IMR-90 (cell line): ENCODE results near the gene NAA38. TPM values are rescaled to one million over a fixed set of nuclear protein-coding genes. Genes with fewer than 3 reads are reported as not detected.
A peak's percentile ranks its signal among the peaks of the same experiment; 100 is the strongest.

Experiments
- ATAC-seq: fragments of 200-7000 bp; cut with Tn5 transposase; 2 replicates; pipeline ENCODE4 v1.9.1; 2020; ENCODE audit warnings: low read depth, mild to moderate bottlenecking, moderate library complexity
- BruUV-seq: library from RNA; stranded (reverse); fragments of 400-500 nt; replicated peaks from 2 replicates; lab custom pipeline; 2021; lab: Mats Ljungman, UMichigan
- CTCF ChIA-PET: fragments of 300-600 bp; formaldehyde crosslinking; extraction: SDS; loops from one replicate; lab custom pipeline; 2021; ENCODE audit warnings: antibody characterized with exemption; lab: Yijun Ruan, JAX
- POLR2A ChIA-PET: fragments of 300-600 bp; sonication (Branson Sonifier 250); formaldehyde crosslinking; loops from one replicate; lab custom pipeline; 2022; ENCODE audit warnings: antibody characterized with exemption; ENCODE audit not compliant: unreplicated experiment; lab: Charles Lee
- DNase-seq: peaks from one replicate; pipeline ENCODE4 v3.0.0; 2013
- H2AFZ ChIP-seq: replicated peaks from 2 replicates; pipeline ENCODE3; 2013; ENCODE audit warnings: low read length, mild to moderate bottlenecking; ENCODE audit not compliant: poor library complexity
- H2AK5ac ChIP-seq: 2 replicates; pipeline ENCODE4 v1.6.1; 2013; ENCODE audit warnings: low read depth, low read length, inconsistent platforms
- H2AK9ac ChIP-seq: replicated peaks from 2 replicates; pipeline ENCODE3; 2013; ENCODE audit warnings: mild to moderate bottlenecking, low read depth, low read length, moderate library complexity; ENCODE audit not compliant: poor library complexity
- H2BK120ac ChIP-seq: 2 replicates; pipeline ENCODE4 v1.6.1; 2013; ENCODE audit warnings: low read depth, low read length, inconsistent platforms
- H2BK15ac ChIP-seq: 3 replicates; pipeline ENCODE4 v1.6.1; 2013; ENCODE audit warnings: low read depth, low read length, inconsistent platforms
- H2BK20ac ChIP-seq: 2 replicates; pipeline ENCODE4 v1.6.1; 2013; ENCODE audit warnings: low read depth, mild to moderate bottlenecking, inconsistent platforms, low read length, moderate library complexity
- H2BK5ac ChIP-seq: 2 replicates; pipeline ENCODE4 v1.6.1; 2013; ENCODE audit warnings: mild to moderate bottlenecking, low read depth, low read length, inconsistent platforms; ENCODE audit not compliant: poor library complexity, severe bottlenecking
- H3K14ac ChIP-seq: replicated peaks from 2 replicates; pipeline ENCODE4 v1.6.1; 2013; ENCODE audit warnings: low read depth, low read length, inconsistent platforms
- H3K18ac ChIP-seq: 2 replicates; pipeline ENCODE4 v1.6.1; 2013; ENCODE audit warnings: low read depth, low read length, control low read depth
- H3K23ac ChIP-seq: 2 replicates; pipeline ENCODE4 v1.6.1; 2013; ENCODE audit warnings: low read depth, low read length, inconsistent platforms
- H3K27ac ChIP-seq: 2 replicates; pipeline ENCODE4 v1.5.1; 2013; ENCODE audit warnings: mild to moderate bottlenecking, control low read depth, low read length; ENCODE audit not compliant: insufficient read depth
- H3K27me3 ChIP-seq: 2 replicates; pipeline ENCODE4 v1.6.1; 2013; ENCODE audit warnings: low read length; ENCODE audit not compliant: control insufficient read depth, insufficient read depth
- H3K36me3 ChIP-seq: 2 replicates; pipeline ENCODE4 v1.6.1; 2013; ENCODE audit warnings: low read length, mixed read lengths; ENCODE audit not compliant: control insufficient read depth, insufficient read depth
- H3K4ac ChIP-seq: 2 replicates; pipeline ENCODE4 v1.6.1; 2013; ENCODE audit warnings: low read depth, low read length, inconsistent platforms
- H3K4me1 ChIP-seq: 2 replicates; pipeline ENCODE4 v1.6.1; 2013; ENCODE audit warnings: low read length, mixed read lengths; ENCODE audit not compliant: control insufficient read depth, insufficient read depth
- H3K4me2 ChIP-seq: 2 replicates; pipeline ENCODE4 v1.6.1; 2013; ENCODE audit warnings: low read depth, mild to moderate bottlenecking, control low read depth, low read length, moderate library complexity
- H3K4me3 ChIP-seq: 2 replicates; pipeline ENCODE4 v1.5.1; 2013; ENCODE audit warnings: low read depth, mild to moderate bottlenecking, control low read depth, low read length, moderate library complexity; ENCODE audit not compliant: insufficient read depth
- H3K56ac ChIP-seq: 2 replicates; pipeline ENCODE4 v1.6.1; 2013; ENCODE audit warnings: low read length, inconsistent platforms; ENCODE audit not compliant: insufficient read depth; ENCODE audit errors: extremely low read depth
- H3K79me1 ChIP-seq, 2 experiments: 2 replicates each; pipeline ENCODE4 v1.6.1; 2013; ENCODE audit warnings: low read length in 2 of 2, inconsistent platforms in 1 of 2, low read depth in 1 of 2
- H3K9ac ChIP-seq: 2 replicates; pipeline ENCODE4 v1.6.1; 2013; ENCODE audit warnings: low read depth, low read length, control low read depth
- H3K9me1 ChIP-seq: 2 replicates; pipeline ENCODE4 v1.6.1; 2013; ENCODE audit warnings: low read length, inconsistent platforms; ENCODE audit not compliant: insufficient read depth
- H3K9me3 ChIP-seq: 2 replicates; pipeline ENCODE4 v1.6.1; 2013; ENCODE audit warnings: low read length; ENCODE audit not compliant: control insufficient read depth, insufficient read depth
- H4K20me1 ChIP-seq: 2 replicates; pipeline ENCODE4 v1.6.1; 2013; ENCODE audit warnings: low read length, inconsistent platforms; ENCODE audit not compliant: insufficient read depth
- H4K5ac ChIP-seq: 2 replicates; pipeline ENCODE4 v1.6.1; 2013; ENCODE audit warnings: mild to moderate bottlenecking, low read depth, low read length, control low read depth
- H4K8ac ChIP-seq, 2 experiments: 2 replicates each; pipeline ENCODE4 v1.6.1; 2013; ENCODE audit warnings: low read depth in 2 of 2, low read length in 2 of 2, control low read depth in 1 of 2, inconsistent platforms in 1 of 2
- H4K91ac ChIP-seq: 2 replicates; pipeline ENCODE4 v1.6.1; 2013; ENCODE audit warnings: low read depth, low read length, inconsistent platforms; ENCODE audit not compliant: insufficient read depth
- BHLHE40 ChIP-seq: fragments of 150-350 bp; IDR thresholded peaks from 2 replicates; pipeline ENCODE4 v1.6.1; 2016; ENCODE audit warnings: mild to moderate bottlenecking, low read depth, low read length
- CEBPB ChIP-seq: IDR thresholded peaks from 2 replicates; pipeline ENCODE4 v1.6.1; 2012; ENCODE audit warnings: low read depth, low read length, improper control_type of control experiment
- CHD1 ChIP-seq: IDR thresholded peaks from 2 replicates; pipeline ENCODE4 v1.6.1; 2012; ENCODE audit warnings: low read depth, low read length, improper control_type of control experiment
- FOS ChIP-seq: fragments of 150-350 bp; IDR thresholded peaks from 2 replicates; pipeline ENCODE4 v1.6.1; 2016; ENCODE audit warnings: low read depth, low read length
- MAFK ChIP-seq: IDR thresholded peaks from 2 replicates; pipeline ENCODE4 v1.6.1; 2012; ENCODE audit warnings: low read depth, low read length, improper control_type of control experiment
- MAZ ChIP-seq: IDR thresholded peaks from 2 replicates; pipeline ENCODE4 v1.6.1; 2012; ENCODE audit warnings: low read depth, mild to moderate bottlenecking, low read length, improper control_type of control experiment, moderate library complexity, borderline replicate concordance
- MXI1 ChIP-seq: IDR thresholded peaks from 2 replicates; pipeline ENCODE4 v1.6.1; 2012; ENCODE audit warnings: low read depth, mild to moderate bottlenecking, low read length, moderate library complexity, borderline replicate concordance
- NFE2L2 ChIP-seq: fragments of 150-350 bp; IDR thresholded peaks from 2 replicates; pipeline ENCODE4 v1.6.1; 2016; ENCODE audit warnings: low read depth, mild to moderate bottlenecking, low read length
- POLR2A ChIP-seq: IDR thresholded peaks from 2 replicates; pipeline ENCODE4 v1.6.1; 2012; ENCODE audit warnings: mild to moderate bottlenecking, low read depth, low read length
- RAD21 ChIP-seq: IDR thresholded peaks from 2 replicates; pipeline ENCODE4 v1.6.1; 2012; ENCODE audit warnings: low read length, improper control_type of control experiment
- RCOR1 ChIP-seq: IDR thresholded peaks from 2 replicates; pipeline ENCODE4 v1.6.1; 2012; ENCODE audit warnings: mild to moderate bottlenecking, low read length, improper control_type of control experiment; ENCODE audit not compliant: insufficient replicate concordance
- RFX5 ChIP-seq: IDR thresholded peaks from 2 replicates; pipeline ENCODE4 v1.8.0; 2012; ENCODE audit warnings: low read depth, mild to moderate bottlenecking, low read length, moderate library complexity
- SMC3 ChIP-seq: fragments of 150-350 bp; IDR thresholded peaks from 2 replicates; pipeline ENCODE4 v1.6.1; 2016; ENCODE audit warnings: low read depth, mild to moderate bottlenecking, antibody characterized with exemption, low read length, moderate library complexity
- WGBS, 2 experiments: methylation state at CpG; one replicate each; pipeline versions ENCODE4 v1.1.5 to v1.1.7; 2013; ENCODE audit warnings: missing lambda C conversion rate in 2 of 2; ENCODE audit not compliant: insufficient read length in 1 of 2; ENCODE audit errors: extremely low coverage in 2 of 2; 5-methylcytosine and 5-hydroxymethylcytosine counted together
- dilution Hi-C: fragments of 300-500 bp; cut with HindIII; formaldehyde crosslinking; loops from one replicate; pipeline ENCODE4 v1.14.3; 2018; ENCODE audit warnings: low sequenced_read_pairs; ENCODE audit not compliant: unreplicated experiment
- in situ Hi-C: fragments of 300-500 bp; cut with MboI; formaldehyde crosslinking; loops from 3 replicates; pipeline ENCODE4 v1.14.3; 2019; ENCODE audit warnings: low sequenced_read_pairs, inconsistent platforms, mixed read lengths
- intact Hi-C: fragments of 100-400 bp; cut with micrococcal nuclease; formaldehyde crosslinking; loops from 2 replicates; pipeline ENCODE4 v1.10.0; 2022
- polyA plus RNA-seq, 3 experiments: library from polyadenylated mRNA; depleted of rRNA; stranded (reverse); fragments of >200 nt; gene quantifications; 2 replicates each; pipeline ENCODE4 v1.2.3, GENCODE V29; 2012; ENCODE audit warnings: low replicate concordance in 1 of 3
- total RNA-seq: library from RNA; depleted of rRNA; stranded (reverse); fragments of >200 nt; gene quantifications from 2 replicates; pipeline ENCODE4 v1.2.3, GENCODE V29; 2012
- TF ChIP-seq, protein P1 (sequence below): conservative IDR thresholded peaks from 2 replicates; pipeline ENCODE4 v1.5.1; 2012; ENCODE audit warnings: mild to moderate bottlenecking, low read depth, low read length, improper control_type of control experiment
- TF ChIP-seq, protein P2 (sequence below): fragments of 150-350 bp; IDR thresholded peaks from 2 replicates; pipeline ENCODE4 v1.6.1; 2016; ENCODE audit warnings: low read depth, mild to moderate bottlenecking, low read length, moderate library complexity, borderline replicate concordance
- TF ChIP-seq, protein P3 (sequence below): fragments of 150-350 bp; IDR thresholded peaks from 2 replicates; pipeline ENCODE4 v1.6.1; 2017; ENCODE audit warnings: mild to moderate bottlenecking, antibody characterized with exemption, low read length, low read depth

NAA38 gene
- total and polyA plus RNA-seq, 2 of the 4 experiments (the other 2 are of a cell fraction) = 40.7 to 76.8 TPM

DNA sequence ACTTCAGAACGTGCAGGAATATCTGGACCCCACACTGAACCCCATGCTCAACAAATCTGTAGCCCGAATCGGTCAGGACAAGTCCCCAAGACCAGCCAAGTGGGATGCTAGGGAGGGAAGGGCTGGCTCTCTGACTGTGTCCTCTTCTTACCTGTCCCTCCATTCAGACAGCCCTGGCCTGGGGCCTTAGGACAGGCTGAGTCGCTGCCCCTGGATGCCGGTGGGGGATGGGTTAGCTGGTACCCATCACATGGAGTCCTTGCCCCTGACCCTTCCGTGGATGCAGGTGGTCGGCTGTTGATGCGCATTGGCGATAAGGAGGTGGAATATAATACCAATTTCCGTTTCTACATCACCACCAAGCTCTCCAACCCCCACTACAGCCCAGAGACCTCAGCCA is 39.3 kb downstream of the NAA38 start:
- dilution Hi-C loops = no loop called here
- ATAC-seq = no peak
- in situ Hi-C loops = no loop called here
- WGBS, 2 experiments = no CpG with 5 or more reads among the region's 10 CpGs
- Histone ChIP-seq H2AK5ac (no peak overlapping the region), H3K9me1 (no peaks in the 10 kb centered on the region), H3K23ac (no peak overlapping the region), H2AK9ac (no peak overlapping the region), H3K56ac (no peak overlapping the region), H3K9ac (no peak overlapping the region), H3K4me2 (no peak overlapping the region), H3K9me3 (no peaks in the 10 kb centered on the region), H2AFZ (peak overlapping the region; percentile 32), H3K4me1 (no peaks in the 10 kb centered on the region), H4K8ac (no peak overlapping the region), H3K18ac (no peak overlapping the region), H2BK15ac (no peak overlapping the region), H3K79me1 (no peaks in the 10 kb centered on the region), H3K36me3 (no peaks in the 10 kb centered on the region), H4K5ac (no peak overlapping the region), H2BK5ac (no peak overlapping the region), H2BK20ac (no peak overlapping the region), H4K91ac (no peak overlapping the region), H3K4me3 (no peak overlapping the region), H4K20me1 (no peaks in the 10 kb centered on the region; the same call in none of the 2 replicates), H3K27ac (no peak overlapping the region), H2BK120ac (no peak overlapping the region), H3K27me3 (peaks cover 49% of the 10 kb centered on the region), H3K14ac (no peak overlapping the region), H3K4ac (no peak overlapping the region)
- ChIA-PET POLR2A (no interaction called here), CTCF (interaction anchor here (1.8 kb wide), 1 partner anchor 75 kb away, joined by 5 read pairs; no protein-coding TSS in a partner anchor)
- DNase-seq = no peak
- no TSS peak for BruUV-seq
- intact Hi-C loops = no loop called here
- TF ChIP-seq NFE2L2 (no peak), MAZ (no peak), SMC3 (no peak), CHD1 (no peak), RAD21 (no peak), POLR2A (no peak), BHLHE40 (no peak), MXI1 (no peak), CEBPB (no peak), MAFK (no peak), FOS (no peak), RCOR1 (no peak), RFX5 (no peak)
- TF ChIP-seq, protein P1, sequence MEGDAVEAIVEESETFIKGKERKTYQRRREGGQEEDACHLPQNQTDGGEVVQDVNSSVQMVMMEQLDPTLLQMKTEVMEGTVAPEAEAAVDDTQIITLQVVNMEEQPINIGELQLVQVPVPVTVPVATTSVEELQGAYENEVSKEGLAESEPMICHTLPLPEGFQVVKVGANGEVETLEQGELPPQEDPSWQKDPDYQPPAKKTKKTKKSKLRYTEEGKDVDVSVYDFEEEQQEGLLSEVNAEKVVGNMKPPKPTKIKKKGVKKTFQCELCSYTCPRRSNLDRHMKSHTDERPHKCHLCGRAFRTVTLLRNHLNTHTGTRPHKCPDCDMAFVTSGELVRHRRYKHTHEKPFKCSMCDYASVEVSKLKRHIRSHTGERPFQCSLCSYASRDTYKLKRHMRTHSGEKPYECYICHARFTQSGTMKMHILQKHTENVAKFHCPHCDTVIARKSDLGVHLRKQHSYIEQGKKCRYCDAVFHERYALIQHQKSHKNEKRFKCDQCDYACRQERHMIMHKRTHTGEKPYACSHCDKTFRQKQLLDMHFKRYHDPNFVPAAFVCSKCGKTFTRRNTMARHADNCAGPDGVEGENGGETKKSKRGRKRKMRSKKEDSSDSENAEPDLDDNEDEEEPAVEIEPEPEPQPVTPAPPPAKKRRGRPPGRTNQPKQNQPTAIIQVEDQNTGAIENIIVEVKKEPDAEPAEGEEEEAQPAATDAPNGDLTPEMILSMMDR = no peak
- TF ChIP-seq, protein P2, sequence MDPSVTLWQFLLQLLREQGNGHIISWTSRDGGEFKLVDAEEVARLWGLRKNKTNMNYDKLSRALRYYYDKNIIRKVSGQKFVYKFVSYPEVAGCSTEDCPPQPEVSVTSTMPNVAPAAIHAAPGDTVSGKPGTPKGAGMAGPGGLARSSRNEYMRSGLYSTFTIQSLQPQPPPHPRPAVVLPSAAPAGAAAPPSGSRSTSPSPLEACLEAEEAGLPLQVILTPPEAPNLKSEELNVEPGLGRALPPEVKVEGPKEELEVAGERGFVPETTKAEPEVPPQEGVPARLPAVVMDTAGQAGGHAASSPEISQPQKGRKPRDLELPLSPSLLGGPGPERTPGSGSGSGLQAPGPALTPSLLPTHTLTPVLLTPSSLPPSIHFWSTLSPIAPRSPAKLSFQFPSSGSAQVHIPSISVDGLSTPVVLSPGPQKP = no peak
- TF ChIP-seq, protein P3, sequence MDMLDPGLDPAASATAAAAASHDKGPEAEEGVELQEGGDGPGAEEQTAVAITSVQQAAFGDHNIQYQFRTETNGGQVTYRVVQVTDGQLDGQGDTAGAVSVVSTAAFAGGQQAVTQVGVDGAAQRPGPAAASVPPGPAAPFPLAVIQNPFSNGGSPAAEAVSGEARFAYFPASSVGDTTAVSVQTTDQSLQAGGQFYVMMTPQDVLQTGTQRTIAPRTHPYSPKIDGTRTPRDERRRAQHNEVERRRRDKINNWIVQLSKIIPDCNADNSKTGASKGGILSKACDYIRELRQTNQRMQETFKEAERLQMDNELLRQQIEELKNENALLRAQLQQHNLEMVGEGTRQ = no peak
